ENCODE measurements around the gene KCTD14. TPM values are rescaled to one million over a fixed set of nuclear protein-coding genes. Genes with fewer than 3 reads are reported as not detected.

The KCTD14 gene
- total and polyA plus RNA-seq, 9 of the 15 experiments (the other 6 are each of a cell fraction or from before 2014, with no cell fraction given), result 0.04 to 0.30 (median 0.11) TPM; not detected in 2

GRCh38 chr11:77994434-77995362 is 28.4 kb downstream of the KCTD14 start, which contains the start of gene INTS4 (continued):
- TF ChIP-seq CHD2 (IDR thresholded peaks at IDR 0.05; ENCODE audit: low read depth, low read length), result peak; percentile 81
- TF ChIP-seq LEF1 (IDR thresholded peaks at IDR 0.05), result 0 out of 2 replicates have a peak, but pooled peaks have one; percentile 11
- peak; percentile 94 for TF ChIP-seq ELF1 (tag; IDR thresholded peaks at IDR 0.05)
- TF ChIP-seq HEY1 (CRISPR knock-in tag; IDR thresholded peaks at IDR 0.05; ENCODE audit: borderline replicate concordance), result no peak

GRCh38 chr11:77993902-77994301 is 29.2 kb downstream of the KCTD14 start:
- no peaks in the 10 kb centered on the region for H3K27me3 ChIP-seq (ENCODE audit: control insufficient read depth in 2 of 2, insufficient read depth in 2 of 2, low read length in 2 of 2)
- FAIRE-seq, result no peak
- BruUV-seq (replicated peaks), result no TSS peak
- H3K9me1 ChIP-seq (ENCODE audit: control insufficient read depth, insufficient read depth, low read length), result peaks cover 4% of the 10 kb centered on the region
- H3K4me1 ChIP-seq (replicated peaks in 1 of 2; ENCODE audit: control insufficient read depth in 2 of 2, insufficient read depth in 2 of 2, low read length in 2 of 2), result peaks cover 4 to 6% of the 10 kb centered on the region in 2 experiments; a peak in 3 of 5 replicates
- intact Hi-C loops (cut with micrococcal nuclease) (loop anchor here (1.0 kb wide), 1 partner anchor 174 kb away; the partner anchor contains the start of gene RSF1), in situ Hi-C loops (cut with MboI) (no loop called here)
- DNase-seq (ENCODE audit: extremely low read depth in 1 of 4, low spot score in 3 of 4), result no peak
- ChIA-PET CTCF (ENCODE audit: low intra/inter-chr PET ratio) (no interaction called here), POLR2A (interaction anchor here (0.7 to 1.6 kb wide), 4 partner anchors 14 to 84 kb away, joined by 3 to 8 read pairs (median 5); no protein-coding TSS in a partner anchor)
- no peaks in the 10 kb centered on the region for H4K20me1 ChIP-seq (replicated peaks; ENCODE audit: control insufficient read depth, insufficient read depth, low read length)
- H3K79me2 ChIP-seq (ENCODE audit: control insufficient read depth, insufficient read depth, low read length), result peaks cover 23% of the 10 kb centered on the region
- peak overlapping the region; percentile 54 for H3K4me3 ChIP-seq
- peak overlapping the region; percentile 81 for H3K27ac ChIP-seq (ENCODE audit: extremely low read depth, low read depth, low read length)
- H3K36me3 ChIP-seq (ENCODE audit: control insufficient read depth, insufficient read depth, low read length), result peaks cover 25% of the 10 kb centered on the region; the same call in 2 of the 3 replicates
- WGBS (ENCODE audit: insufficient coverage, low coverage, missing lambda C conversion rate), result 1% methylated on average over 11 of the region's 11 CpGs
- no peaks in the 10 kb centered on the region for H3K9me3 ChIP-seq (replicated peaks; ENCODE audit: control insufficient read depth, insufficient read depth, low read depth, low read length)
- TF ChIP-seq DPF2 (IDR thresholded peaks at IDR 0.05) (no peak), ZNF584 (CRISPR knock-in tag; IDR thresholded peaks at IDR 0.05; ENCODE audit: low read depth) (0 out of 2 replicates have a peak, but pooled peaks have one; percentile 2), BCL6 (CRISPR knock-in tag; IDR thresholded peaks at IDR 0.05) (no peak)
- no peak for ATAC-seq
- H3K4me2 ChIP-seq (ENCODE audit: insufficient read depth, low read length), result peak overlapping the region; percentile 95
- peak overlapping the region; percentile 87 for H3K9ac ChIP-seq (ENCODE audit: insufficient read depth in 1 of 2, low read depth in 2 of 2, low read length in 2 of 2)
- H2AFZ ChIP-seq (ENCODE audit: low read depth, low read length), result peak overlapping the region; percentile 92
